GM12891 (cell line): ENCODE measurements around the gene MYO5C.

Source experiments
- DNase-seq: peaks from one replicate; pipeline ENCODE4 v3.0.0; 2011; ENCODE audit warnings: low spot score; ENCODE audit not compliant: insufficient read length
- FAIRE-seq: peaks from 2 replicates; lab custom pipeline; 2011; peaks lifted over from hg19 to GRCh38; lab: Jason Lieb, UNC
- PAX5 ChIP-seq: IDR thresholded peaks from 2 replicates; pipeline ENCODE4 v1.6.1; 2011; ENCODE audit warnings: low read length, moderate library complexity, mild to moderate bottlenecking; ENCODE audit not compliant: insufficient read depth, severe bottlenecking
- POLR2A ChIP-seq: IDR thresholded peaks from 2 replicates; pipeline ENCODE4 v1.6.1; 2011; ENCODE audit warnings: low read depth, low read length, control low read depth
- POLR2AphosphoS5 ChIP-seq: IDR thresholded peaks from 2 replicates; pipeline ENCODE4 v1.6.1; 2011; ENCODE audit warnings: low read depth, low read length, control low read depth
- POU2F2 ChIP-seq: IDR thresholded peaks from 2 replicates; pipeline ENCODE4 v1.6.1; 2011; ENCODE audit warnings: low read depth, mild to moderate bottlenecking, control low read depth, low read length, moderate library complexity
- SPI1 ChIP-seq: IDR thresholded peaks from 2 replicates; pipeline ENCODE4 v1.6.1; 2011; ENCODE audit warnings: low read depth, low read length, control low read depth
- TAF1 ChIP-seq: IDR thresholded peaks from 2 replicates; pipeline ENCODE4 v1.6.1; 2011; ENCODE audit warnings: low read depth, low read length, control low read depth

Gene MYO5C

DNA sequence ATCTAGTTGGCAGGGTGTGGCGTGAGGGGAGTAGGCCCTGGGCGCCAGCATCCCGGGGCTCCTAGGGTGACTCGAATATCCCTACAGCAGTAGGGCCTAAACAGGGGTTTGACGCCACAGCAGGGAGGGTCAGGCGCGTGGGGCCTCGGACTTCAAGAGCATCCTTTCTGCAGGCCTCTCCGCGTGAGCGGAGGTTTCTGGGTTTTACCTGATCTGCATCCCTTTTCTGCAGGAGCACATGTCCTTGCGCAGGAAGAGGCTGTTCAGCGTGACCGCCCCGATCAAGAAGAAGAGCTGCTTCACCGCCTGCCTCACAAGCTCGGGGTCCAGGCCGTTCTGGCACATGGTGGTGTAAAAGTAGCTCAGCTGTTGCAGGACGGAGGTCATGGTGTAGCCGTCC, 90.9 kb downstream of the MYO5C start:
- DNase-seq = no peak
- TF ChIP-seq POU2F2 (no peak), POLR2A (no peak), TAF1 (no peak), POLR2AphosphoS5 (no peak), PAX5 (no peak), SPI1 (no peak)
- FAIRE-seq = no peak

GRCh38 chr15:52200831-52201365, 94.7 kb downstream of the MYO5C start:
- FAIRE-seq = no peak
- no peak for DNase-seq
- TF ChIP-seq POU2F2 (no peak), PAX5 (no peak)

GRCh38 chr15:52199271-52199670, 96.3 kb downstream of the MYO5C start:
- DNase-seq = no peak
- no peak for FAIRE-seq
- no peak for TF ChIP-seq SPI1
- no peak for TF ChIP-seq POU2F2
- TF ChIP-seq POLR2A = no peak
- TF ChIP-seq PAX5 = no peak
- TF ChIP-seq TAF1 = no peak
- no peak for TF ChIP-seq POLR2AphosphoS5

GRCh38 chr15:52196891-52197290, 98.7 kb downstream of the MYO5C start:
- TF ChIP-seq PAX5 = no peak
- no peak for TF ChIP-seq TAF1
- no peak for TF ChIP-seq POLR2AphosphoS5
- TF ChIP-seq POLR2A = no peak
- DNase-seq = no peak
- FAIRE-seq = no peak

DNA sequence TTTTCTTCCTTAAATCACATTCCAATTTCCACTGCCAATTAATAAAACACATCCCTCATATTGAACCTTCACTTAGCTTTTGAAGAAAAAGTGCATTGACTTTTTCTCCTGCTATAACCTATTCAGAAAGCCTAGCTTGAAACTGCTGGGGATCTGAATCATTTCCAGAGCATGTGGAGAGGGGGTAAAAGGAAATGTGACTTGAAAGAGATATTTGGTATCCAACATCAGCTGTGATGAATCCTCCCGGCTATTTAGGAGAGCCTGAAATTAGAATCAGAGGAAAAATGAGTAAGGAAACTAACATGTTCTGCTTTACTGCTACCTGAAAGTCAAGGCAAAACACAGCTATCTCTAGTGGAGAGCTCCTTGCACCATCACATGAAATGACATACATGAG, 101.8 kb downstream of the MYO5C start:
- DNase-seq = no peak
- TF ChIP-seq SPI1 (no peak), TAF1 (no peak), POLR2AphosphoS5 (no peak), POLR2A (no peak), POU2F2 (no peak), PAX5 (no peak)
- no peak for FAIRE-seq

DNA sequence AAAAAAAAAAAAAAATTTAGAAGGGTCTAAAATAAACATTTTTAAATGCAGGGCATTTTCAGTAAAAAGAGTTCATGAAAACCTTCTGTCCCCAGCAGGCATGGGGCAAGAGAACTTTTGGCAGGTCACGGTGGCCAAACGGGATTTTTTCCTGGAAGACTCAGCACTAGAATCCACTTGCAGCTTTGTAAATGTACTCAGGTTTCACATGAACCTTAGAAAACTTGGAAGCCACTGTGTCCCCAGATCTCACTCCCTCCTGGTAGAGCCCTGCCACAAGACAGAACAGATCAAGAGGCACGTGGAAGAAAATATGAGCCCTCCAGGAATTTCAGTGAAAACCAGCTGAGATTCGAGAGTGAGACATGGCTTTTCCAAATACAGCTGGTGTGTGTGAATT, 102.3 kb downstream of the MYO5C start:
- FAIRE-seq (no peak), DNase-seq (no peak)
- TF ChIP-seq SPI1 (no peak), POLR2A (no peak), POLR2AphosphoS5 (no peak), TAF1 (no peak), PAX5 (no peak), POU2F2 (no peak)

DNA sequence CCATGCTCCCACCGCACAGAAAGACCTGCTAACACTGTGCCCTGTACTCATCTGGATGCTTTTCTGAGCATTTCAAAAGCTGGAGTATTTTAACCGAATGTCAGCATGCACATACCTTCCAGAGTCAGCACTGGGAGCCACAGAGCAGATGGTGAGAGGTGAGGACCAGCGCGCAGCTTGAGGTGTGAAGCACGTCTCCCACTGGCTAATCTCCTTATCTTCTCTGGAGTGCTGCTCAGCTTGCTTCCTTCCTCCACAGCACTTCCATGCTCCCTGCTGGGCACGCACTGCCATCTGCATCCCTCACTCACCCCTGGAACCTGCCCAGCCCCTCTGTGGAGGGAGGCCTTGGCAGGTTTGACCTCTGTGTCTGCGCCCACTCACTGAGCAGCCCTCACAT, 104.4 kb downstream of the MYO5C start, which contains the start of gene GNB5:
GNB5 (minus strand) TSS at position 186 of the 400 bp plus-strand sequence. CDS start 6,716 bp downstream, outside the sequence.
- FAIRE-seq (no peak), DNase-seq (no peak)
- TF ChIP-seq PAX5 (no peak), POLR2AphosphoS5 (no peak), SPI1 (no peak), POLR2A (no peak), POU2F2 (no peak), TAF1 (no peak)

DNA sequence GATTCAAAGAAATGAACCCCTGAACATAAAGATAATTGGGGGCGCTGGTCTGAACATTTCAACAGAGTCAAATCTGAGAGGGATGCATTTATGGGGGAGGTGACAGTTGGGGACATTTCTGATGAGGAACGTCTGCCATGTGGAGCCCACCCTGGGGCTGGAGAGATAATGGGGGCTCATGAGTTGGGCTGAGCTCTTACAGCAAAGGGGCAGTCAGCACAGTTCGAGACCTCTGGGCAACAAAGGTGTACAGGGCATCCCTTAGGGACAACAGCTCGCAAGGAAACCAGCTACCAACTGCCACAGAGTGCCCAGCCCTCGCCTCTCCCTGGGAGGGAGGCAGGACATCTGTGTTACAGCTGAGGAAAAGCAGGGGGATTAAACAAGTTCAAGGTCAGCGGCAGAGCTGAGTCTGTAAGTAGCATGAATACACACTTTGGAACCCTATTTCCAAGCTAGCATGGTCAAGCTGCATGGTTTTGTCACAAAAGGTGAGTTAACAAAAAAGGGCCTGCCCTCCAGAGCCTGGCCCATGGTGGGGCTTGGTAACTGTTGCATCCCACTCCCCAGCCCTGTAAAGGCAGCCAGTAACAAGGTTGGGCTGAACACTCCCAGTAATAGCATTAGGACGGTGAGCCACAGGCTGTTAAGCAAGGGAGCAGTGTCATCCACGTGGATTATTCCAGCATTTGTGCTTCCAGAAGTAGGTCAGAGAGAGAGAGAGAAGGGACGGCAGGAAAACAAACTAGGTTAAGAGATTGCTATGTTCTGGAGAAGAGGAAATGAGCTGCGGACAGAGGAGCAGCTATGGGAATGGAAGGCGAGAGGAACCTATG, 108.7 kb downstream of the MYO5C start:
- no peak for DNase-seq
- FAIRE-seq = no peak

GRCh38 chr15:52185151-52185561, 110.4 kb downstream of the MYO5C start:
- no peak for TF ChIP-seq SPI1
- TF ChIP-seq POLR2A = no peak
- TF ChIP-seq POU2F2 = no peak
- no peak for TF ChIP-seq TAF1
- TF ChIP-seq PAX5 = no peak
- no peak for TF ChIP-seq POLR2AphosphoS5
- no peak for FAIRE-seq
- DNase-seq = no peak

More for the DNA sequence above, 108.7 kb downstream of the MYO5C start:
- TF ChIP-seq SPI1 = no peak
- no peak for TF ChIP-seq POLR2A
- no peak for TF ChIP-seq PAX5
